Kidney (tissue), 14 donors: Measurements from ENCODE around the gene VENTX. TPM values are rescaled to one million over a fixed set of nuclear protein-coding genes. Genes with fewer than 3 reads are reported as not detected.

Experiments used
- DNase-seq, 5 donors: peaks; one replicate each; pipeline ENCODE4 v3.0.0-alpha.2; 2013 to 2020
- FAIRE-seq: peaks from 2 replicates; lab custom pipeline; 2012; peaks lifted over from hg19 to GRCh38; lab: Jason Lieb, UNC
- H3K27ac ChIP-seq, 2 donors: one replicate each; pipeline ENCODE4 v1.7.0; 2013; ENCODE audit warnings: low read depth in 2 of 2, low read length in 2 of 2, inconsistent platforms in 1 of 2
- H3K27me3 ChIP-seq: one replicate; pipeline ENCODE4 v1.7.1; 2013; ENCODE audit warnings: low read length, inconsistent platforms; ENCODE audit not compliant: control insufficient read depth, insufficient read depth
- H3K36me3 ChIP-seq, 3 donors: one replicate each; pipeline versions ENCODE4 v1.7.0 to v1.7.1; 2013; ENCODE audit warnings: low read length in 3 of 3, control low read depth in 1 of 3, inconsistent platforms in 1 of 3; ENCODE audit not compliant: insufficient read depth in 3 of 3, control insufficient read depth in 2 of 3
- H3K4me1 ChIP-seq, 3 donors: one replicate each; pipeline versions ENCODE4 v1.7.0 to v1.7.1; 2013; ENCODE audit warnings: low read length in 3 of 3, inconsistent platforms in 1 of 3, low read depth in 1 of 3; ENCODE audit not compliant: control insufficient read depth in 2 of 3, insufficient read depth in 2 of 3
- H3K4me3 ChIP-seq, 3 donors: one replicate each; pipeline versions ENCODE4 v1.7.0 to v1.8.1; 2013; ENCODE audit warnings: low read length in 3 of 3, control low read depth in 1 of 3, inconsistent platforms in 1 of 3
- H3K9ac ChIP-seq, 3 donors: one replicate each; pipeline versions ENCODE4 v1.7.0 to v1.7.1; 2013; ENCODE audit warnings: low read length in 3 of 3, control low read depth in 1 of 3, inconsistent platforms in 1 of 3
- H3K9me3 ChIP-seq, 3 donors: one replicate each; pipeline versions ENCODE4 v1.7.0 to v1.7.1; 2013; ENCODE audit warnings: low read length in 3 of 3, control low read depth in 1 of 3, inconsistent platforms in 1 of 3; ENCODE audit not compliant: control insufficient read depth in 2 of 3, insufficient read depth in 1 of 3
- CTCF ChIP-seq: IDR thresholded peaks from 3 replicates; pipeline ENCODE4 v1.5.1; 2012; ENCODE audit warnings: mild to moderate bottlenecking, moderate library complexity, borderline replicate concordance; ENCODE audit not compliant: insufficient read depth; ENCODE audit errors: extremely low read depth
- intact Hi-C: fragments of 100-400 bp; cut with DNase I; formaldehyde crosslinking; loops from one replicate; pipeline ENCODE4 v1.11.1; 2022
- polyA plus RNA-seq: library from polyadenylated mRNA; stranded (reverse); fragments of 350-450 nt; fragmentation: Illumina TruSeq; extraction: RNeasy Lipid Tissue Mini Kit (QIAGEN cat#74804); gene quantifications from one replicate; pipeline ENCODE4 v1.2.3, GENCODE V29; 2014; ENCODE audit warnings: low read depth, low replicate concordance; ENCODE audit not compliant: insufficient read depth
- total RNA-seq: library from RNA; stranded (reverse); fragmentation: NEBNext Ultra II Directional; extraction: Animal tissue kit (Norgen Biotek cat#: 25700); gene quantifications from one replicate; pipeline ENCODE4 v1.2.1, GENCODE V29; 2021
- donor health status: control.
- donor health status: control.
- donor health status: control.
- donor health status: control.
- donor health status: control.
- donor health status: DM: yes; HTN: yes; CAD: no.
- donor health status: Normal renal cell carcinoma (clear cell type).

The VENTX gene
- total and polyA plus RNA-seq, 2 donors from 2014 or later, result 0.39 to 3.3 TPM

GRCh38 chr10:133224076-133224475 is 13.6 kb upstream of the VENTX start:
- Histone ChIP-seq H3K27ac (no peak overlapping the region), H3K36me3 (no peaks in the 10 kb centered on the region), H3K4me1 (no peaks in the 10 kb centered on the region), H3K9ac (no peak overlapping the region), H3K9me3 (no peaks in the 10 kb centered on the region), H3K4me3 (no peak overlapping the region), H3K27me3 (peaks cover 9% of the 10 kb centered on the region)
- intact Hi-C loops, result no loop called here
- no peak for FAIRE-seq
- no peak for DNase-seq
- no peak for TF ChIP-seq CTCF

GRCh38 chr10:133224756-133225372 is 12.8 kb upstream of the VENTX start:
- H3K36me3 ChIP-seq, result no peaks in the 10 kb centered on the region
- intact Hi-C loops, result no loop called here
- no peak for TF ChIP-seq CTCF
- peak; percentile 67 to 92 (median 87) for DNase-seq
- H3K4me3 ChIP-seq, result no peak overlapping the region
- FAIRE-seq, result no peak
- no peak overlapping the region for H3K27ac ChIP-seq
- H3K27me3 ChIP-seq, result peaks cover 14% of the 10 kb centered on the region
- no peaks in the 10 kb centered on the region for H3K9me3 ChIP-seq
- no peaks in the 10 kb centered on the region for H3K4me1 ChIP-seq
- no peak overlapping the region for H3K9ac ChIP-seq

GRCh38 chr10:133225707-133226191 is 11.9 kb upstream of the VENTX start:
- Histone ChIP-seq H3K9ac (no peak overlapping the region), H3K27me3 (peaks cover 14% of the 10 kb centered on the region)
- DNase-seq, result peak in 4 of 5 donors; percentile 52 to 73 (median 66)

More at GRCh38 chr10:133225707-133226191, 11.9 kb upstream of the VENTX start:
- Histone ChIP-seq H3K36me3 (no peaks in the 10 kb centered on the region), H3K4me1 (no peaks in the 10 kb centered on the region), H3K9me3 (no peaks in the 10 kb centered on the region), H3K4me3 (no peak overlapping the region), H3K27ac (no peak overlapping the region)
- no peak for FAIRE-seq
- TF ChIP-seq CTCF, result no peak
- intact Hi-C loops, result no loop called here
